AG04449 (cell line): ENCODE data around the gene BPHL.
"Not testable (repeated sequence)": the region's sequence is repeated elsewhere in the genome, so short reads cannot be mapped to it uniquely, and the experiment has no call there.

Experiments used
- CTCF ChIA-PET: fragments of 350-600 bp; formaldehyde crosslinking; extraction: SDS; loops from one replicate; lab custom pipeline; 2021; ENCODE audit warnings: antibody characterized with exemption; lab: Yijun Ruan, JAX
- POLR2A ChIA-PET: fragments of 400-600, 350-600 bp; formaldehyde crosslinking; extraction: SDS; loops from one replicate; lab custom pipeline; 2020; ENCODE audit warnings: antibody characterized with exemption, inconsistent platforms; lab: Yijun Ruan, JAX
- DNase-seq: peaks from one replicate; pipeline ENCODE4 v3.0.0-alpha.2; 2010; ENCODE audit warnings: low read depth, low spot score
- H3K4me3 ChIP-seq: 2 replicates; pipeline ENCODE4 v1.5.1; 2011; ENCODE audit warnings: low read depth, mild to moderate bottlenecking, control low read depth, low read length
- TF ChIP-seq, protein P1 (sequence below): IDR thresholded peaks from one replicate; pipeline ENCODE4 v1.5.1; 2011; ENCODE audit warnings: mild to moderate bottlenecking, moderate library complexity, low read length, control low read depth, inconsistent platforms; ENCODE audit not compliant: insufficient read depth; ENCODE audit errors: missing control alignments

Gene BPHL

DNA sequence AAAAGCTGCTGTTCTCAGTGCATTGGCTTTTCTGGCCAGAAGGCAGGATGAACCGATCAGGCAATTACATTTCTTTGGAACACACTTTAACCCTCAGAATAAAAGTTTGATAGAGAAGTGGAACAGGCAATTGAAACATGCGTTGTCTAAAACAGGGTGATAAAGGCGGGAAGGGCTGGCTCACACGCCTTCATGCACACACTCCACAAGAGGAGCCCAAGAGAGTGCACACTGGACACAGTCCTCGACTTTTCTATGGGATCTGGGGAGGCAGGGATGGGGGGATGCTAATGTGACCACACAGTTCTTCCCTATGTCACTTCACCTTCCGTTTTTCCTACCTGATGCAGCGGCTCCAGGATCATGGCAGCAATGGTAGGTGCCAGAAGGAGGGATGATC lies 69.8 kb downstream of the BPHL start:
- POLR2A ChIA-PET: interaction anchor here (0.5 kb wide), 1 partner anchor 30 kb away, joined by 3 read pairs; no protein-coding TSS in a partner anchor
- TF ChIP-seq, protein P1, sequence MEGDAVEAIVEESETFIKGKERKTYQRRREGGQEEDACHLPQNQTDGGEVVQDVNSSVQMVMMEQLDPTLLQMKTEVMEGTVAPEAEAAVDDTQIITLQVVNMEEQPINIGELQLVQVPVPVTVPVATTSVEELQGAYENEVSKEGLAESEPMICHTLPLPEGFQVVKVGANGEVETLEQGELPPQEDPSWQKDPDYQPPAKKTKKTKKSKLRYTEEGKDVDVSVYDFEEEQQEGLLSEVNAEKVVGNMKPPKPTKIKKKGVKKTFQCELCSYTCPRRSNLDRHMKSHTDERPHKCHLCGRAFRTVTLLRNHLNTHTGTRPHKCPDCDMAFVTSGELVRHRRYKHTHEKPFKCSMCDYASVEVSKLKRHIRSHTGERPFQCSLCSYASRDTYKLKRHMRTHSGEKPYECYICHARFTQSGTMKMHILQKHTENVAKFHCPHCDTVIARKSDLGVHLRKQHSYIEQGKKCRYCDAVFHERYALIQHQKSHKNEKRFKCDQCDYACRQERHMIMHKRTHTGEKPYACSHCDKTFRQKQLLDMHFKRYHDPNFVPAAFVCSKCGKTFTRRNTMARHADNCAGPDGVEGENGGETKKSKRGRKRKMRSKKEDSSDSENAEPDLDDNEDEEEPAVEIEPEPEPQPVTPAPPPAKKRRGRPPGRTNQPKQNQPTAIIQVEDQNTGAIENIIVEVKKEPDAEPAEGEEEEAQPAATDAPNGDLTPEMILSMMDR: no peak
- CTCF ChIA-PET: no interaction called here
- no peak overlapping the region for H3K4me3 ChIP-seq
- no peak for DNase-seq

DNA sequence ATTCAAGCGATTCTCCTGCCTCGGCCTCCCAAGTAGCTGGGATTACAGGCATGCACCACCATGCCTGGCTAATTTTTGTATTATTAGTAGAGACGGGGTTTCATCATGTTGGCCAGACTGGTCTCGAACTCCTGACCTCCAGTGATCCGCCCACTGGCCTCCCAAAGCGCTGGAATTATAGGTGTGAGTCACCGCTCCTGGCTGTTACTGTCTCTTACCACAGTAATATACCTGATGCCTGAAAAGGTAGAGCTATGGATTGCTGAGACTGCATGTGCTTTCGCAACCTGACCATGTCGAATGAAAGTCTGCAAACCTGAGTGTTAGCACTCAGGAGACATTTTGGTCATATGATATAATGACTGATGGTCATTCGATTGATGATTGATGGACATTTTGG lies 70.7 kb downstream of the BPHL start:
- POLR2A ChIA-PET, CTCF ChIA-PET, DNase-seq, H3K4me3 ChIP-seq: not testable (repeated sequence)

DNA sequence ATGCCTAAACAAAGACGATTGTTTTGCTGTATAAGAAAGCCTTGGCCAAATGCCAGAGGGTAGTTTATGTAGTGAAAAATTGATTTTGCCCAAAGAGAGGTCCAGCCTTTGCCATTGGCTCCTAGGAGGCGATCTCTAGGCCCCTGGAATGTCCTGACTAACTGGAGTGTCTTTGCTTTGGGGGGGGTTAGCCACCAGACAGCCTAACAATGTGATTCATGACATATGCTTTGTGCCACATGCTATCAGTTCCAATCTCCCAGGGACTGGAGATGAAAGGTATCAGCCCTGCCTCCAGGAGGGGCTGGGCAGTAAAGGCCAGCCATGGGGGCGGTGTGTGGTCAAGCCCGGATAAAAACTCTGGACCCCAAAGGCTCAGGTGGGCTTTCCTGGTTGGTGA lies 71.5 kb downstream of the BPHL start:
- DNase-seq: no peak
- ChIA-PET CTCF (no interaction called here), POLR2A (no interaction called here)
- H3K4me3 ChIP-seq: no peak overlapping the region
- TF ChIP-seq, protein P1: no peak

DNA sequence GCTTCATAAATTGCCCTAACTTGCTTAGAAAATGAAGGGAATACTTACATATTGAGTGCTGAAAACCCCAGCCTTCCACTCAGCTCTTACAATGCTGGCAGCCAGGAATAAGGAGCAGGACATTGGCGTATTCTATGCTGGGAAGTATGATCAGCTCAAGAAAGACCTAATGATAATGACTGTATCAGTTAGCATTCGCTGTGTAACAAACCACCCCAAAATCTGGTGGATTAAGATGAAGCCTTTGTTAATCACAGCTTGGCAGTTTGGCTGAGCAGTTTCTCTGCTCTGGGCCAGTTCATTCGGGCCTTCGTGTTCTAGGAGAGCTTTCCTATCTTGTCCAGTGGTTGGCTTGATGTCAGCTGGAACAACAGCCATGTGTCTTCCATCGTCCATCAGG lies 72.3 kb downstream of the BPHL start:
- POLR2A ChIA-PET: no interaction called here
- CTCF ChIA-PET: interaction anchor here (0.7 to 0.8 kb wide), 2 partner anchors 10 to 34 kb away, joined by 3 to 4 read pairs; partner anchors contain the start of gene TUBB2A
- H3K4me3 ChIP-seq: no peak overlapping the region
- TF ChIP-seq, protein P1: no peak
- no peak for DNase-seq

GRCh38 chr6:3193102-3193849 lies 74.8 kb downstream of the BPHL start:
- ChIA-PET POLR2A (no interaction called here), CTCF (interaction anchor here (1.1 to 1.6 kb wide), 2 partner anchors 10 to 12 kb away, joined by 3 to 5 read pairs; no protein-coding TSS in a partner anchor)
- TF ChIP-seq, protein P1: no peak
- DNase-seq: no peak
- H3K4me3 ChIP-seq: no peak overlapping the region

DNA sequence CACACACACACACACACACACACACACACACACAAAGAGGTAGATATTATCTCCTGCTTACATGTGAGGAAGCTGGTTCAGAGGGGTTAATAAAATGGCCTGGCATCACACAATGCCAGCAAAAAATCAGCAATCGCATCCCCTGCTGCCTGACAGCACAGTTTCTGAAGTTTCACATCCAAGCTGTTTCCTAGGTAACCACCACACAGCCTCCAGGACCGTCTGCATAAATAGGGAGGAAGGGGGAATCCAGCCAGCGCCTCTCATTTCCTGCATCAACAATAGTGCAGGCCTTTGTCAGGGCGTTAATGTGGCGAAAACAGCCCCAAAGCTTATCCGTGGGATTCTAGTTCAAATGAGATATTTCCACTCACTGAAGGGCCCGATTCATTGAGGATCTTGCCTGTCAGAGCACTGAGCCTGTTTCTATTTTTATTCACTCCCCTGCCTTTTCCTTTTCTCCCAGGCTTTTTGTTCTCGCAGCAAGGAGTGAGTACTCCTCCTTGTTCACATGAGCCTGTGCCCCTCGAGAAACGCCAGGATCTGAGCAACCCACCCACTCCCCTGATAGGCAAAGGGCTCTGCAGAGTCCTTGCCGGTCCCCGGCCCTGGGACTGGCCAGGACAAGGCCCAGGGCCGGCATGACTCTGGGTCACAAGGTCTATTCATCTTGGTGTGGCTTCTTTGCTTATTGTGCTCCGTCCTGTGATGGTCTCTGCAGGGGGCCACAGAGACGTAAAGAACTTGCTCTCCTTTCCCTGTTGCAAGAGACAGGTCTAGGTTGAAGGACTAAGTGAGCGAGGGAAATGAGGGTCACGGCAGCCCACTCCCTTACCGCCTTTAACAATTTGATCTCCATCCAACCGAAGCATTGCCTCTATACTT lies 76.3 kb downstream of the BPHL start:
- DNase-seq: no peak
- ChIA-PET POLR2A (interaction anchor here (1.0 kb wide), 1 partner anchor 37 kb away, joined by 3 read pairs; the partner anchor contains the start of gene TUBB2A), CTCF (interaction anchor here (1.1 to 1.6 kb wide), 2 partner anchors 8 to 57 kb away, joined by 3 to 5 read pairs; no protein-coding TSS in a partner anchor)
- TF ChIP-seq, protein P1: no peak
- H3K4me3 ChIP-seq: no peak overlapping the region
